IMR-90 (cell line): ENCODE results near the gene ARHGAP18. TPM values are rescaled to one million over a fixed set of nuclear protein-coding genes. Genes with fewer than 3 reads are reported as not detected.

Experiments used
- ATAC-seq: fragments of 200-7000 bp; cut with Tn5 transposase; 2 replicates; pipeline ENCODE4 v1.9.1; 2020; ENCODE audit warnings: low read depth, mild to moderate bottlenecking, moderate library complexity
- BruUV-seq: library from RNA; stranded (reverse); fragments of 400-500 nt; replicated peaks from 2 replicates; lab custom pipeline; 2021; lab: Mats Ljungman, UMichigan
- CTCF ChIA-PET: fragments of 300-600 bp; formaldehyde crosslinking; extraction: SDS; loops from one replicate; lab custom pipeline; 2021; ENCODE audit warnings: antibody characterized with exemption; lab: Yijun Ruan, JAX
- POLR2A ChIA-PET: fragments of 300-600 bp; sonication (Branson Sonifier 250); formaldehyde crosslinking; loops from one replicate; lab custom pipeline; 2022; ENCODE audit warnings: antibody characterized with exemption; ENCODE audit not compliant: unreplicated experiment; lab: Charles Lee
- DNase-seq: peaks from one replicate; pipeline ENCODE4 v3.0.0; 2013
- H2AFZ ChIP-seq: replicated peaks from 2 replicates; pipeline ENCODE3; 2013; ENCODE audit warnings: low read length, mild to moderate bottlenecking; ENCODE audit not compliant: poor library complexity
- H2AK5ac ChIP-seq: 2 replicates; pipeline ENCODE4 v1.6.1; 2013; ENCODE audit warnings: low read depth, low read length, inconsistent platforms
- H2AK9ac ChIP-seq: replicated peaks from 2 replicates; pipeline ENCODE3; 2013; ENCODE audit warnings: mild to moderate bottlenecking, low read depth, low read length, moderate library complexity; ENCODE audit not compliant: poor library complexity
- H2BK120ac ChIP-seq: 2 replicates; pipeline ENCODE4 v1.6.1; 2013; ENCODE audit warnings: low read depth, low read length, inconsistent platforms
- H2BK15ac ChIP-seq: 3 replicates; pipeline ENCODE4 v1.6.1; 2013; ENCODE audit warnings: low read depth, low read length, inconsistent platforms
- H2BK20ac ChIP-seq: 2 replicates; pipeline ENCODE4 v1.6.1; 2013; ENCODE audit warnings: low read depth, mild to moderate bottlenecking, inconsistent platforms, low read length, moderate library complexity
- H2BK5ac ChIP-seq: 2 replicates; pipeline ENCODE4 v1.6.1; 2013; ENCODE audit warnings: mild to moderate bottlenecking, low read depth, low read length, inconsistent platforms; ENCODE audit not compliant: poor library complexity, severe bottlenecking
- H3K14ac ChIP-seq: replicated peaks from 2 replicates; pipeline ENCODE4 v1.6.1; 2013; ENCODE audit warnings: low read depth, low read length, inconsistent platforms
- H3K18ac ChIP-seq: 2 replicates; pipeline ENCODE4 v1.6.1; 2013; ENCODE audit warnings: low read depth, low read length, control low read depth
- H3K23ac ChIP-seq: 2 replicates; pipeline ENCODE4 v1.6.1; 2013; ENCODE audit warnings: low read depth, low read length, inconsistent platforms
- H3K27ac ChIP-seq: 2 replicates; pipeline ENCODE4 v1.5.1; 2013; ENCODE audit warnings: mild to moderate bottlenecking, control low read depth, low read length; ENCODE audit not compliant: insufficient read depth
- H3K27me3 ChIP-seq: 2 replicates; pipeline ENCODE4 v1.6.1; 2013; ENCODE audit warnings: low read length; ENCODE audit not compliant: control insufficient read depth, insufficient read depth
- H3K36me3 ChIP-seq: 2 replicates; pipeline ENCODE4 v1.6.1; 2013; ENCODE audit warnings: low read length, mixed read lengths; ENCODE audit not compliant: control insufficient read depth, insufficient read depth
- H3K4ac ChIP-seq: 2 replicates; pipeline ENCODE4 v1.6.1; 2013; ENCODE audit warnings: low read depth, low read length, inconsistent platforms
- H3K4me1 ChIP-seq: 2 replicates; pipeline ENCODE4 v1.6.1; 2013; ENCODE audit warnings: low read length, mixed read lengths; ENCODE audit not compliant: control insufficient read depth, insufficient read depth
- H3K4me2 ChIP-seq: 2 replicates; pipeline ENCODE4 v1.6.1; 2013; ENCODE audit warnings: low read depth, mild to moderate bottlenecking, control low read depth, low read length, moderate library complexity
- H3K4me3 ChIP-seq: 2 replicates; pipeline ENCODE4 v1.5.1; 2013; ENCODE audit warnings: low read depth, mild to moderate bottlenecking, control low read depth, low read length, moderate library complexity; ENCODE audit not compliant: insufficient read depth
- H3K56ac ChIP-seq: 2 replicates; pipeline ENCODE4 v1.6.1; 2013; ENCODE audit warnings: low read length, inconsistent platforms; ENCODE audit not compliant: insufficient read depth; ENCODE audit errors: extremely low read depth
- H3K79me1 ChIP-seq, 2 experiments: 2 replicates each; pipeline ENCODE4 v1.6.1; 2013; ENCODE audit warnings: low read length in 2 of 2, inconsistent platforms in 1 of 2, low read depth in 1 of 2
- H3K9ac ChIP-seq: 2 replicates; pipeline ENCODE4 v1.6.1; 2013; ENCODE audit warnings: low read depth, low read length, control low read depth
- H3K9me1 ChIP-seq: 2 replicates; pipeline ENCODE4 v1.6.1; 2013; ENCODE audit warnings: low read length, inconsistent platforms; ENCODE audit not compliant: insufficient read depth
- H3K9me3 ChIP-seq: 2 replicates; pipeline ENCODE4 v1.6.1; 2013; ENCODE audit warnings: low read length; ENCODE audit not compliant: control insufficient read depth, insufficient read depth
- H4K20me1 ChIP-seq: 2 replicates; pipeline ENCODE4 v1.6.1; 2013; ENCODE audit warnings: low read length, inconsistent platforms; ENCODE audit not compliant: insufficient read depth
- H4K5ac ChIP-seq: 2 replicates; pipeline ENCODE4 v1.6.1; 2013; ENCODE audit warnings: mild to moderate bottlenecking, low read depth, low read length, control low read depth
- H4K8ac ChIP-seq, 2 experiments: 2 replicates each; pipeline ENCODE4 v1.6.1; 2013; ENCODE audit warnings: low read depth in 2 of 2, low read length in 2 of 2, control low read depth in 1 of 2, inconsistent platforms in 1 of 2
- H4K91ac ChIP-seq: 2 replicates; pipeline ENCODE4 v1.6.1; 2013; ENCODE audit warnings: low read depth, low read length, inconsistent platforms; ENCODE audit not compliant: insufficient read depth
- CEBPB ChIP-seq: IDR thresholded peaks from 2 replicates; pipeline ENCODE4 v1.6.1; 2012; ENCODE audit warnings: low read depth, low read length, improper control_type of control experiment
- CHD1 ChIP-seq: IDR thresholded peaks from 2 replicates; pipeline ENCODE4 v1.6.1; 2012; ENCODE audit warnings: low read depth, low read length, improper control_type of control experiment
- SMC3 ChIP-seq: fragments of 150-350 bp; IDR thresholded peaks from 2 replicates; pipeline ENCODE4 v1.6.1; 2016; ENCODE audit warnings: low read depth, mild to moderate bottlenecking, antibody characterized with exemption, low read length, moderate library complexity
- WGBS, 2 experiments: methylation state at CpG; one replicate each; pipeline versions ENCODE4 v1.1.5 to v1.1.7; 2013; ENCODE audit warnings: missing lambda C conversion rate in 2 of 2; ENCODE audit not compliant: insufficient read length in 1 of 2; ENCODE audit errors: extremely low coverage in 2 of 2; 5-methylcytosine and 5-hydroxymethylcytosine counted together
- dilution Hi-C: fragments of 300-500 bp; cut with HindIII; formaldehyde crosslinking; loops from one replicate; pipeline ENCODE4 v1.14.3; 2018; ENCODE audit warnings: low sequenced_read_pairs; ENCODE audit not compliant: unreplicated experiment
- in situ Hi-C: fragments of 300-500 bp; cut with MboI; formaldehyde crosslinking; loops from 3 replicates; pipeline ENCODE4 v1.14.3; 2019; ENCODE audit warnings: low sequenced_read_pairs, inconsistent platforms, mixed read lengths
- intact Hi-C: fragments of 100-400 bp; cut with micrococcal nuclease; formaldehyde crosslinking; loops from 2 replicates; pipeline ENCODE4 v1.10.0; 2022
- polyA plus RNA-seq, 3 experiments: library from polyadenylated mRNA; depleted of rRNA; stranded (reverse); fragments of >200 nt; gene quantifications; 2 replicates each; pipeline ENCODE4 v1.2.3, GENCODE V29; 2012; ENCODE audit warnings: low replicate concordance in 1 of 3
- total RNA-seq: library from RNA; depleted of rRNA; stranded (reverse); fragments of >200 nt; gene quantifications from 2 replicates; pipeline ENCODE4 v1.2.3, GENCODE V29; 2012

ARHGAP18 gene
- total and polyA plus RNA-seq, 2 of the 4 experiments (the other 2 are of a cell fraction), result 6.2 to 17.0 TPM

DNA sequence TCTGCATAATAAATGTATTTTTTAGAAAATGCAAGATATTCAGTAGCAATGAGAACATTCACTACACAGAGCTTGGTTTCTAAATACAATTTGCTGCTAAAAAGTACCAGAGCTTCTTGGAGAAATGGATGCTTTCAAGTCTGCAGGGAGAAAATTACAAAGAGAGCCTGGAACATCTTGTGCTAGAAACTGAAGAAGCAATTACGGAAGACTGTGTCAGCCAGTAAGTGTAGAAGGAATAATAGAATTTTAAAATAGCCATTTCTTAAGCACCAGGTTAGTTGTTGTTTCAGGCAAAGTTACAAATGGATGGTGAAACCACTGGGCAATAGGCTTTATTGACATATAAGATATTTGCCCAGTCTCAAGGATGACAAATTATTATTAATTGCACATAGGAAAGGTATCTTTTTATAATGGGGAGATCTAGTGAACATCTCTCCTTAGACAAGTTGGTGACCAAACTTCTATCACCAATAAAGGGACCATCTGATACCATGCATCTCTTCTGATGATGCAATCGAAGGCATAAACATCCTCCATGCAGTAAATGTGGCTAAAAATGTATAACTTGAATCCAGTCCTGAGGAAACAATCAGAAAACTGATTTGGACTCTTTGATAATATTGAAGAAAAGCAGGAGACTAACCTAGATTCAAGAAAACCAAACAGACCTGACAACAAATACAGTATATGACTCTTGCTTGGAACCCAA, 81.7 kb downstream of the ARHGAP18 start:
- Histone ChIP-seq H2BK5ac (no peak overlapping the region), H3K79me1 (peaks cover 0 to 5% of the 10 kb centered on the region in 2 experiments; a peak in 1 of 4 replicates), H3K27me3 (no peaks in the 10 kb centered on the region), H4K91ac (no peak overlapping the region), H4K5ac (no peak overlapping the region), H4K8ac (no peak overlapping the region), H3K56ac (no peak overlapping the region), H3K9me1 (no peaks in the 10 kb centered on the region), H3K36me3 (0 out of 2 replicates have a peak, but pooled peaks cover 1% of the 10 kb centered on the region), H2AK5ac (no peak overlapping the region), H2BK120ac (no peak overlapping the region), H3K4ac (no peak overlapping the region), H3K27ac (no peak overlapping the region), H2AFZ (no peak overlapping the region), H2BK20ac (no peak overlapping the region), H2AK9ac (no peak overlapping the region), H3K18ac (no peak overlapping the region), H3K14ac (no peak overlapping the region), H3K9ac (no peak overlapping the region), H2BK15ac (no peak overlapping the region), H3K23ac (no peak overlapping the region), H3K4me1 (no peaks in the 10 kb centered on the region), H3K9me3 (no peaks in the 10 kb centered on the region), H4K20me1 (no peaks in the 10 kb centered on the region), H3K4me3 (no peak overlapping the region), H3K4me2 (no peak overlapping the region)
- ATAC-seq (no peak), DNase-seq (no peak)
- dilution Hi-C loops (no loop called here), in situ Hi-C loops (no loop called here), intact Hi-C loops (no loop called here)
- BruUV-seq, result no TSS peak
- POLR2A ChIA-PET, result no interaction called here
- WGBS, 2 experiments, result no CpG with 5 or more reads among the region's 2 CpGs
- TF ChIP-seq CHD1, result no peak
- TF ChIP-seq CEBPB, result peak; percentile 78
- TF ChIP-seq SMC3, result no peak
- CTCF ChIA-PET, result no interaction called here
